Cerebellar cortex (tissue), 1 donor: ENCODE data around the gene IQCC.

Experiments used
- DNase-seq: peaks from one replicate; pipeline ENCODE4 v3.0.0-alpha.2; 2015; ENCODE audit warnings: low spot score

The IQCC gene

GRCh38 chr1:32224285-32224684 is 18.8 kb downstream of the IQCC start:
- DNase-seq = no peak

DNA sequence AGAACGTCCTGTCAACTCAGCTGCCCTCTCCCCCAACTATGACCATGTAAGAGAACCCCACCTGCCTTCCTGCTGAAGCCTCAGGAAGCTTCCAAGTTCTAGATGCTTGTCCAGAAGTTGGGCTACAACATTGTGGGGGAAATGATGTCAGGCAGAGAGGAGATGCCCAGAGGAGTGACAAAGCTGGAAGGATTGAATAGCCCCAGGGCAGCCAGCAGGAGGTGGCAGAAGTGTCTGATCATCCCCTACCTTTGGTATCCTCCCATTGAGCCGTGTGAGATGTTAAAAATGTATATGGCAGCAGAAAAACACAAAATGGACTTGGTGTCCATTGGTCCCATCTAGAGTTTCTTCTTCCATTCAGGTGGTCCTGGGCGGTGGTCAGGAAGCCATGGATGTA is 23.3 kb downstream of the IQCC start:
- no peak for DNase-seq

GRCh38 chr1:32231843-32232432 is 26.5 kb downstream of the IQCC start:
- no peak for DNase-seq

DNA sequence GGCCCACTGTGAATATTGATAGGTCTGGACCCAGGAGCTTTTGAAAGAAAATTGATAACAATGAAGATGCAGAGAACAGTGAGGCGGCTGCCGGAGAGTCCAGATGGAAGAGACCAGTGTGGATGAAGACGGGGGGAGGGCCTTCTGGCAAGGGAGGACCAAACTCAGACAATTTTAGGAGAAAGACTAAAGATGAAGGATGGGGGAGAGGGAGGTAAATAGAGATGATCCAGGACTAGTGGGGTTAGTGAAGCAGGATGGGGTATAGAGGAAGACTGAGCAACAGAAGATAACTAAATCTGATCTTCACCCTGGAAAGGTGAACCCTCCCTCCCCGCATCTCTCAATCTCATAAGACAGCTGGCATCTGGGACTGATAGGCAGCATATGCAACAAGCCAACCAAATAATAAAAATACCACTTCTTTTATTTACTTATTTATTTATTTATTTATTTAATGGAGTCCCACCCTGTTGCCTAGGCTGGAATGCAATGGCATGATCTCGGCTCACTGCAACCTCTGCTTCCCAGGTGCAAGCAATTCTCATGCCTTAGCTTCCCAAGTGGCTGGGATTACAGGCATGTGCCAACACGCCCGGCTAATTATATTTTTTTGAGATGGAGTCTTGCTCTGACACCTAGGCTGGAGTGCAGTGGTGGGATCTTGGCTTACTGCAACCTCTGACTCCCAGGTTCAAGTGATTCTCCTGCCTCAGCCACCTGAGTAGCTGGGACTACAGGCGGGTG is 27.3 kb downstream of the IQCC start:
- DNase-seq = no peak

- peak; percentile 51 for DNase-seq
Measured at GRCh38 chr1:32234792-32235191, 29.3 kb downstream of the IQCC start.

GRCh38 chr1:32239337-32239736 is 33.9 kb downstream of the IQCC start:
- no peak for DNase-seq

GRCh38 chr1:32239790-32240139 is 34.3 kb downstream of the IQCC start:
- no peak for DNase-seq

- DNase-seq = no peak
Measured at GRCh38 chr1:32240140-32240951, 34.9 kb downstream of the IQCC start.

DNA sequence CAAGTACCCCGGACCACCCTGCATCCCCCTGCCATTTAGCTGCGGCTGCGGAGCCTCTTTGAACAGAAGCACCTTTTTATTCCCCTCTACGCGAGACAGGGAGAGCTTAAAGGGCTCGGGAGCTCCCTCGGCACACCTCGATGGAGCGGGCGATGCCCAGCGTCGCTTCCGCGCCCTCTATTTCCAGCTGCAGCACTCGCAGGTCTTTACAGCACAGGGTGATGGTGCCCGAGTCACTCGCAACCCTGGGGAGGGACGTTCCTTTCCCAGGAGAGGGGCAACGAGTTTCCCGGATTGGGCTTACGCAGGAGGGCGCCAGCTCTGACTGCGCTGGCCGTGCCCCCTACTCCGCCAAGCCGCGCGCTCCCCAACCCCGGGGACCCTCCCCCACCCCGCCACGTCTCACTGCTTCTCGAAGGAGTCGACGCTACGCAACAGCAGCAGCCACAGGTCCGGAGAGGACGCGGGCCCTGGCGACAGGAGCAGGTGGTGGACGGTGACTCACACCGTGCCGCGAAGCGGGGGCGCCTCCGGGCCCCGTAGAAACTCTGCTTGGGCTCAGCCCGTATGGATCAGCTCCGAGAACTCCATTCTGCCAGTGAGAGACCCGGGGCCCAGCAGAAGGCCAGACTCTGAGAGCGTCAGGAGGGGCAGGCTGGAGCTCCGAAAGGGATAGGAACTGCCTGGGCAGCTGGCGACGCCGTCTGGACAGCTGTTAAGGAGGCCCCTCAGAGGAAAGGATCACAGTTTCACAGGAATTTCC is 35.7 kb downstream of the IQCC start:
- no peak for DNase-seq

- peak; percentile 20 for DNase-seq
Measured at GRCh38 chr1:32242341-32242851, 36.9 kb downstream of the IQCC start.

DNA sequence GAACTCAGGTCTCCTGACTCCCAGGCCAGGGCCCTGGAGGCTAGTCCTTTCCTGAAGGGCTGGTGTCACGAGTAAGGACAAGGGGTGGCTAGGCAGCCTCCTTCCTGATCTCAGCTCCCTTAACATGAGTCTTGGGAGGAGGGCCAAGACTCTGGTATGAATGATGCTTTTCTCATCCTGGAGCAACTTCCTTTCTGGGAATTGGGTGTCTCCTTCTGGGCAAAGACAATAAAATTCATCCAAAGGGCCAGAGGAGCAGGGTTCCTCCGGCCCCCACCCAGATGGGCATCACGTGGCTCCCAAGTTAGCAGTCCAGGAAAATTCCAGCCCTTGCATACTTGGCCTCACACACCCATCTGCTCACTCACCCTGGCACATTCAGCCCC is 41.4 kb downstream of the IQCC start, which contains the start of gene FAM167B:
Gene FAM167B, plus strand, starts transcription at position 335 of the 386 bp plus-strand sequence. CDS start 200 bp downstream, outside the sequence.
- no peak for DNase-seq

DNA sequence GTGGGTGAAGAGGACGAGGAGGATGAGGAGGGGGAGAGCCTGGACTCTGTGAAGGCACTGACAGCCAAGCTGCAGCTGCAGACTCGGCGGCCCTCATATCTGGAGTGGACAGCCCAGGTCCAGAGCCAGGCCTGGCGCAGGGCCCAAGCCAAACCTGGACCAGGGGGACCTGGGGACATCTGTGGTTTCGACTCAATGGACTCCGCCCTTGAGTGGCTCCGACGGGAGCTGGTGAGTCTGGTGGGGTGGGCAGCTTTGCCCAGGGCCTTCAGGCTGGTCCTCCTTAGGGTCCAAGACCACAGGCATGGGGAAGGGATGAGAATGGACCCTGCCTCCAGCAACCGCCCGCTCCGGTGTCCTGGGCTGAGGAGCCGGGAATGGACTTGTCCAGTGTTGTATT is 42.0 kb downstream of the IQCC start:
- DNase-seq = no peak

DNA sequence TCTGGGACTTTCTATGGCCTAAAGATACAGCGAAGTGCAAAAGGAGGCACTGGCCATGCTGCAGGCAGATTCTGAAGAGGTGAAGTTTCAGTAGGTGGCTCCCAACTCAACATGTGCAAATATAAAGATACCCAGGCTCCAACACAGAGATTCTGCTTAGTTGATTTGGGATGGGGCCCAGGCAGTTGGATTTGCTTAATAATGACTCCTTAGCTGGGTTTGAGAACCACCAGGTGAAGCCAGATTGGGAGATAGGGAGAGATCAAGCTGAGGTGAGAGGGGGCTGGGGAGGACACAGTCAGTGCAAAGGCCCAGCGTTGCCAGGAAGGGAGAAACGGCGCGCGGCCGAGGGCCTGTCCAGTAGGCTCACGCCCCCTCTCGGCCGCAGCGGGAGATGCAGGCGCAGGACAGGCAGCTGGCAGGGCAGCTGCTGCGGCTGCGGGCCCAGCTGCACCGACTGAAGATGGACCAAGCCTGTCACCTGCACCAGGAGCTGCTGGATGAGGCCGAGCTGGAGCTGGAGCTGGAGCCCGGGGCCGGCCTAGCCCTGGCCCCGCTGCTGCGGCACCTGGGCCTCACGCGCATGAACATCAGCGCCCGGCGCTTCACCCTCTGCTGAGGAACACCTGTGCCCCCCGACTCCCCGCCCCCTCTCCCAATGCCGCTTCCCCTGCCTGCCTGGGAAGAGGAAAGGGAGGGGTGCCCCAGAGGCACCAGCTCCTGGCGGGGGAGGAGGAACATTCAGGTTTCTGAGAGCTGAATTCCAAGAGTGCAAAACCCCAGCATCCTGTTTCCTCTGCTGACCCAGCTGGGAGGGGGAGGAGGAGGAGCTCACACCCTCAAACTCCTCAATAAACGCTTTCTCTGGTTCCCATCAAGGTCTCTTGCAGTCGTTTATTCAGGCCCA is 42.8 kb downstream of the IQCC start:
- peak; percentile 56 for DNase-seq

GRCh38 chr1:32249831-32250525 is 44.5 kb downstream of the IQCC start:
- no peak for DNase-seq

- no peak for DNase-seq
Measured at GRCh38 chr1:32250893-32251716, 45.6 kb downstream of the IQCC start, which contains the start of gene LCK. Gene LCK (plus strand): TSS chr1:32251265. CDS start chr1:32274330, 23,065 bp downstream.

GRCh38 chr1:32255072-32256071 is 49.9 kb downstream of the IQCC start:
- no peak for DNase-seq

GRCh38 chr1:32256473-32257226 is 51.2 kb downstream of the IQCC start:
- no peak for DNase-seq

- DNase-seq = no peak
Measured at GRCh38 chr1:32257227-32257508, 51.7 kb downstream of the IQCC start.
